MM.1S (cell line): Measurements from ENCODE around the gene PKP2.

Experiments
- CTCF ChIP-seq: fragments of 300-600 bp; sonication (generic); IDR thresholded peaks from 2 replicates; pipeline ENCODE4 v1.5.1; 2016; ENCODE audit warnings: antibody characterized with exemption, low read length, mixed read lengths
- EZH2 ChIP-seq: fragments of 300-600 bp; sonication (generic); optimal IDR thresholded peaks from 2 replicates; pipeline ENCODE3; 2017; ENCODE audit warnings: low read depth, mild to moderate bottlenecking, antibody characterized with exemption, low read length, mixed read lengths
- EZH2phosphoT487 ChIP-seq: fragments of 300-600 bp; sonication (generic); IDR thresholded peaks from 2 replicates; pipeline ENCODE4 v1.6.1; 2018; ENCODE audit warnings: antibody characterized with exemption, low read length

GRCh38 chr12:32780071-32780470, 116.5 kb downstream of the PKP2 start:
- TF ChIP-seq CTCF (no peak), EZH2 (no peak), EZH2phosphoT487 (no peak)
